GM12873 (cell line): ENCODE measurements around the gene E2F7.

Source experiments
- TF ChIP-seq, protein P1 (sequence below): IDR thresholded peaks from 2 replicates; pipeline ENCODE4 v1.5.1; 2012; ENCODE audit warnings: low read depth, mild to moderate bottlenecking, moderate library complexity, low read length, control low read depth; ENCODE audit not compliant: insufficient read depth; ENCODE audit errors: missing control alignments

E2F7 gene

DNA sequence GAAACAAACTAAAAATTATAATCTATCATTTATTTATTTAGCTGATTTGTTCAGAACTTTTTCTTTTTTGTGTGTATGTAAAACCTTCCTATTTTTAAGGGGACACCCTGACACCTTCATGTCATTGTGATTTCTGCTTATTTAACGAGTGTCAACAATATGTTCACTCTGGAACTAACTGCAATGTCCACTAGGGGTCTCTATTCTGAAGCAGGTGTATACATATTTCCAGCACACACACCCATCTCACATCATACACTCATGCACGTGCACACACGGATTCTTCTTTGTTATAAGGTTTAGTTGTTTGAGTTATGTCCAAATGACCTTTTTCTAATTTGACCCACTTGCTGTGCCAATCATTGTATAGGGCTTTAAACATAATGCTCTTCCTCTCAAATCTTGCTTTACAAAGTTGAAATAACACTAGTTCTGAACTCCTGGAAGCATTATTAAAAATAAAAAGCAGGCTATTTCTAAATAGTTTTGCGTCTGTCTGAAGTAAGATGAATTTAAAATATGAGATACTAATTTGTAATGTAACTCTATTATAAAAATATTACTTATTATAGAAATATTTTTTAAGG lies 15.5 kb downstream of the E2F7 start:
- TF ChIP-seq, protein P1, sequence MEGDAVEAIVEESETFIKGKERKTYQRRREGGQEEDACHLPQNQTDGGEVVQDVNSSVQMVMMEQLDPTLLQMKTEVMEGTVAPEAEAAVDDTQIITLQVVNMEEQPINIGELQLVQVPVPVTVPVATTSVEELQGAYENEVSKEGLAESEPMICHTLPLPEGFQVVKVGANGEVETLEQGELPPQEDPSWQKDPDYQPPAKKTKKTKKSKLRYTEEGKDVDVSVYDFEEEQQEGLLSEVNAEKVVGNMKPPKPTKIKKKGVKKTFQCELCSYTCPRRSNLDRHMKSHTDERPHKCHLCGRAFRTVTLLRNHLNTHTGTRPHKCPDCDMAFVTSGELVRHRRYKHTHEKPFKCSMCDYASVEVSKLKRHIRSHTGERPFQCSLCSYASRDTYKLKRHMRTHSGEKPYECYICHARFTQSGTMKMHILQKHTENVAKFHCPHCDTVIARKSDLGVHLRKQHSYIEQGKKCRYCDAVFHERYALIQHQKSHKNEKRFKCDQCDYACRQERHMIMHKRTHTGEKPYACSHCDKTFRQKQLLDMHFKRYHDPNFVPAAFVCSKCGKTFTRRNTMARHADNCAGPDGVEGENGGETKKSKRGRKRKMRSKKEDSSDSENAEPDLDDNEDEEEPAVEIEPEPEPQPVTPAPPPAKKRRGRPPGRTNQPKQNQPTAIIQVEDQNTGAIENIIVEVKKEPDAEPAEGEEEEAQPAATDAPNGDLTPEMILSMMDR: peak; percentile 80

DNA sequence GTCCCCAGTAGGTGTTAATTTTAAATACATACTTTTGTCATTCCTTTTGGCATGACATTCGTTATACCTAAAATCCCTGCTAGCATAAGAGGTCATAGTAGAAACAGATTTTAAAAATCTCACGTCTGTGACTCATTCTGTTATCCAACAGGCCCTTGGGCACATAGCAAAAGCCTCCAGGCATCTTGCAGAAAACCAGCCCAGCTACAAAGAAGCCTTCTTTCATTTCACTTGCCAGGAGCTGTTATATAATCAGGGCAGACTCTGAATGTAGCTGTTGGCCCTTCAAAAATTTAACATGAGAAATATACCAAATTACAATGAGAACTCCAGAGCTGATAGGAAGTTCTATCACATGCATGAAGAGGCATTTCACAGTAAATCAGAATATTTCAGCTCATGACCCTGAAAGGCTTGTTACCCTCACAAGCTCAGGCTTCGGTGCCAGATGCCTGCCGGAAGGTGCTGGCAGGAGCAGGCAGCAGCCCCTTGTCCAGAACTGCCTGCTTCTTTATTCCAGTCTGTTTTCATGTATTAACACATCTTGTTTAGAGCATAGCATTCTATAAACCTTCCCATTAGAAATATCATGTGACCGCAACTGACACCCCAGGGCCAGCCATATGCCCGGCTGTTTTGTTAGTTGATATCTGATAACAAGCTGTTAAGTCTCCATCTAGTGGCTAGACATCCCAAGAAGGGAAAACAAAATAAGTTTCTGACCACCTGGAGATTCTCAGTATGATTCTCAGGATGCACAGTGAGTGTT lies 17.8 kb downstream of the E2F7 start:
- TF ChIP-seq, protein P1: no peak

DNA sequence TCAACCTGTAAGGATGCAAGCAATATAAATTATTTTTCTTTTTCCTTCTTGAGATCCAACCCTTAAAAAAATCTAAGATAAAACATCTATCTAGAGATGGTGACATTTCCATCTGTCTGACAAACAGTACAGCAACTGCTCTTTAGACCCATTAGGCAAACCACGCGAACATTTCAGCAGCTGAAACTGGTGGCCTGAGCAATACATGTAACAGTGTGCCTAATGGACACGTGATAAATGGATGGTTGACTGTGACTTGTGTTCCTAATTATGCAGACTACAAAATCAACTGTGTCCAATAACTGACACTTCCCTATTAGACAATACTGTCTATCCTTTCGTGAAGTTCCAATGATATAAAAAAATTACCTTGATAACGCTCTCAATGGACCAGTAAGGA lies 18.9 kb downstream of the E2F7 start:
- TF ChIP-seq, protein P1: no peak

DNA sequence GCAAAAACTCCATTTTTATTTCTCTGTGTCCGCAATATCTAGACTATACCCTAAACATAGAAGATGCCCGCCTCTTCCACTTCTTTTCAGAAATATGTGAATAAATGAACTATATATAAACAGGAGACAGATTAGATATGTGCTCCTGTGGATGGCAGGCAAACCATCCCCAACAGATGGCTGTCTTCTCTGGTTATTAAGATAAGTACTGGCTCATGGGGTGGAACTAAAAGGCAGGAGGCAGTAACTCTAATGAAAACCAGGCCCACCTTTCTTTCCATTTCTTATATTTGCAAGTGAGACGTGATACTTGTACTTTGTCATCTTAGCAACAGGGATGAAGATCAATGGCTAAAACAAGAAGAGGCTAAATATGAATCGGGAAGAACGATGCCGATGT lies 20.2 kb downstream of the E2F7 start:
- TF ChIP-seq, protein P1: no peak

DNA sequence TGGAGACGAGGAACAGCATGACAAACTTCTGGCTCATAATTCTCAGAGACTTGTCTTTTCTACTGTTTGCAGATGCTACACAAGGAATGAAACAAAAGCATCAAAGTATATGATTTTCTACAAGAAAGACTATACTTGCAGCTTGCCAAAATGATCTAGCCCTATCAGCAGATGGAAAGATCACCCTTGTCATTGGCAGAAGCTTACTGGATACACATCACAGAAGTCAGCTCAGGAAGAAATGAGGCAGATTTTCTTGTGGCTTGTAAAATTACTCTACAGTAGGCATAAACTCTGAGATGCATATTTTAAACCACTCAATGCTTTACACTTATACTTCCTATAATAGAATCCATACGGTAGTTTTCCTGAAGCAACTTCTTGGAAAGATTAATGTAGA lies 20.6 kb downstream of the E2F7 start:
- TF ChIP-seq, protein P1: no peak

DNA sequence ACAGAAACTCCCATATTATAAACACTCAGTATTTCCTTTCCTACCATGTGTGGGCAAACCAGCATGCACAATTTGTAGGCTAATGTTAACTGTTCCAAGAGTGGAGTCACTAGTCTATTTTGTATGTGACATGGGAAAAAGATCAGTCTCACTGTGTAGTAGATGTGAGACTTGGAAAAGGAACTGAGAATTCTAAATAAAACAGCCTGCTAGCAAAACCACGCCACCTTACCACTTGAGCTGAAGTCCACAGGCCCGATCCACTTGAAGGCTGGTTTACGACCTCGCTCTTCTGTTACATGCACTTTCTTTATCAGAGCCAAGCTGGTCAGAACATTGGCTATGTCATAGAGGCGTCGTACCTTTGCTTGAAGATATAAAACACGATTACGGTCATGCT lies 22.5 kb downstream of the E2F7 start:
- TF ChIP-seq, protein P1: no peak

DNA sequence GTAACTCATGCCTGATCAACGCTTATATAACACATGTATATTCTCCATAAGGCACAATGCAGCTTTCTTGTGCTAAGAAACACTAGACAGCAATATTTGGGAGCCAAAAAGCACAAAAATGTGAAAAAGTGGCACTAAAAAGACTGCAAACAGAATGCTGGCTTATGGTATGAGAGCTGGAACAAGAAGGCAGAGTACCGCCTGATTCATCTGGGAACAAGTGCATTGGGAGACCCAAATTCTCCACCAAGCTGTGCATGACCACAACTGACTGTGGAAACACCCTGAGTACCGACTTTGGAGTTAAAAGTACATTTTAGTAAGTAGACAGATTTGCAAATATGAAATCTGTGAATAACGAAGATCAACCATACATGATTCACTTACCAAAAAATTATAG lies 25.1 kb downstream of the E2F7 start:
- TF ChIP-seq, protein P1: no peak
